Ascending aorta (tissue), 2 donors: ENCODE results near the gene C1orf185. TPM values are rescaled to one million over a fixed set of nuclear protein-coding genes. Genes with fewer than 3 reads are reported as not detected.

Source experiments
- DNase-seq, 2 donors: peaks; one replicate each; pipeline ENCODE4 v3.0.0-alpha.2; 2019; ENCODE audit warnings: low spot score in 2 of 2
- H3K27ac ChIP-seq, 2 donors: fragments of 200-600 bp; sonication (generic); one replicate each; pipeline ENCODE4 v1.5.1; 2016 to 2017; ENCODE audit warnings: mild to moderate bottlenecking in 1 of 2
- H3K27me3 ChIP-seq: fragments of 200-600 bp; sonication (generic); one replicate; pipeline ENCODE4 v1.5.1; 2017
- H3K36me3 ChIP-seq, 2 donors: fragments of 200-600 bp; sonication (generic); one replicate each; pipeline ENCODE4 v1.5.1; 2016
- H3K4me1 ChIP-seq, 2 donors: fragments of 200-600 bp; sonication (generic); one replicate each; pipeline ENCODE4 v1.5.1; 2016 to 2017; ENCODE audit warnings: mild to moderate bottlenecking in 1 of 2
- H3K4me3 ChIP-seq, 2 donors: fragments of 200-600 bp; sonication (generic); one replicate each; pipeline ENCODE4 v1.5.1; 2016 to 2017; ENCODE audit warnings: mild to moderate bottlenecking in 1 of 2
- H3K9me3 ChIP-seq, 2 donors: fragments of 200-600 bp; sonication (generic); one replicate each; pipeline ENCODE4 v1.5.1; 2016
- intact Hi-C: fragments of 100-400 bp; cut with DNase I; formaldehyde crosslinking; loops from one replicate; pipeline ENCODE4 v1.15.1; 2023
- total RNA-seq: library from RNA; depleted of rRNA; stranded (reverse); fragments of >200 nt; gene quantifications from one replicate; pipeline ENCODE4 v1.1.0, GENCODE V29; 2016
- TF ChIP-seq, protein P1 (sequence below), 3 experiments: fragments of 200-600 bp in 2 of 3; fragments of 450-650 bp in 1 of 3; sonication (generic) in 2 of 3; IDR thresholded peaks; one replicate each; pipeline ENCODE4 v1.5.1; 2016 to 2019; ENCODE audit warnings: antibody characterized with exemption in 3 of 3, mild to moderate bottlenecking in 1 of 3, moderate library complexity in 1 of 3

The C1orf185 gene
- total RNA-seq, 1 donor from 2014 or later: not detected

GRCh38 chr1:51086496-51087271 is 15.3 kb upstream of the C1orf185 start:
- H3K27me3 ChIP-seq: no peaks in the 10 kb centered on the region
- no peak for DNase-seq

DNA sequence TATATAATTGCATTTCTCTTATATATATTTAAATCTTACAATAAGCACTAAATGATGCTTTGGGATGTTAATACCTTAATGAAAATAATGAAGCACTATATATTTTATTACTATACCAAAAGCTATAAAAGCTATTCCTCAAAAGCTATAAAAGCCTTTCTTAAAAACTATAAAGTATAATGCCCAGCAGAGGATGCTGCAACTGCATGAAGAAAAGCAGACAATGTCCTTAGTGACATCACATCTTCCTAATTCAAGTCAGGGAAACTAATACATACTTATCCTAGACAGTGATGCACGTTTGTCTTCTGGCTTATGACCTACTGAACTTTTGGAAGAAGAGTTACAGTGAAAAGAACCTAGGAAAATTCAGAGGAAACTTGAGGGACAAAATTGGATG is 13.6 kb upstream of the C1orf185 start:
- no peaks in the 10 kb centered on the region for H3K27me3 ChIP-seq
- DNase-seq: no peak
- no peaks in the 10 kb centered on the region for H3K9me3 ChIP-seq
- H3K4me1 ChIP-seq: no peaks in the 10 kb centered on the region
- TF ChIP-seq, protein P1, sequence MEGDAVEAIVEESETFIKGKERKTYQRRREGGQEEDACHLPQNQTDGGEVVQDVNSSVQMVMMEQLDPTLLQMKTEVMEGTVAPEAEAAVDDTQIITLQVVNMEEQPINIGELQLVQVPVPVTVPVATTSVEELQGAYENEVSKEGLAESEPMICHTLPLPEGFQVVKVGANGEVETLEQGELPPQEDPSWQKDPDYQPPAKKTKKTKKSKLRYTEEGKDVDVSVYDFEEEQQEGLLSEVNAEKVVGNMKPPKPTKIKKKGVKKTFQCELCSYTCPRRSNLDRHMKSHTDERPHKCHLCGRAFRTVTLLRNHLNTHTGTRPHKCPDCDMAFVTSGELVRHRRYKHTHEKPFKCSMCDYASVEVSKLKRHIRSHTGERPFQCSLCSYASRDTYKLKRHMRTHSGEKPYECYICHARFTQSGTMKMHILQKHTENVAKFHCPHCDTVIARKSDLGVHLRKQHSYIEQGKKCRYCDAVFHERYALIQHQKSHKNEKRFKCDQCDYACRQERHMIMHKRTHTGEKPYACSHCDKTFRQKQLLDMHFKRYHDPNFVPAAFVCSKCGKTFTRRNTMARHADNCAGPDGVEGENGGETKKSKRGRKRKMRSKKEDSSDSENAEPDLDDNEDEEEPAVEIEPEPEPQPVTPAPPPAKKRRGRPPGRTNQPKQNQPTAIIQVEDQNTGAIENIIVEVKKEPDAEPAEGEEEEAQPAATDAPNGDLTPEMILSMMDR (IDR thresholded peaks at IDR 0.05): no peak
- intact Hi-C loops: no loop called here
- H3K27ac ChIP-seq: no peak overlapping the region
- H3K36me3 ChIP-seq: no peaks in the 10 kb centered on the region
- no peak overlapping the region for H3K4me3 ChIP-seq

More at GRCh38 chr1:51086496-51087271, 15.3 kb upstream of the C1orf185 start:
- H3K36me3 ChIP-seq: no peaks in the 10 kb centered on the region
- TF ChIP-seq, protein P1 (IDR thresholded peaks at IDR 0.05): no peak
- H3K27ac ChIP-seq: no peak overlapping the region
- no peaks in the 10 kb centered on the region for H3K9me3 ChIP-seq
- H3K4me1 ChIP-seq: no peaks in the 10 kb centered on the region
- intact Hi-C loops: no loop called here
- no peak overlapping the region for H3K4me3 ChIP-seq

DNA sequence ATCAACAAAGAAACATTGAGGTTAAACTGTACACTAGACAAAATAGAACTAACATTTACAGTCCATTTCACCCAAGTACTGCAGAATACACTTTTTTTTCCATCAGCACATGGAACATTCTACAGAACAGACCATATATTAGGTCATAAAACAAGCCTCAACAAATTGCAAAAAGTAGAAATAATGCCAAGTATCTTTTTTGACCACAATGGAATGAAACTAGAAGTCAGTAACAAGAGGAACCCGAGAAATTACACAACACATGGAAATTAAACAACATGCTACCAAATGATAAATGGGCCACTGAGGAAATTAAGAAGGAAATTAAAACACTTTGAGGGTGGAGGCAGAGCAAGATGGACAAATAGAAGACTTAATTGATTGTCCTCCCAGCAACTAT is 8.4 kb upstream of the C1orf185 start:
- intact Hi-C loops: no loop called here
- Histone ChIP-seq H3K27me3 (no peaks in the 10 kb centered on the region), H3K9me3 (no peaks in the 10 kb centered on the region), H3K36me3 (no peaks in the 10 kb centered on the region), H3K27ac (no peak overlapping the region), H3K4me3 (no peak overlapping the region), H3K4me1 (no peaks in the 10 kb centered on the region)
- DNase-seq: no peak
- TF ChIP-seq, protein P1 (IDR thresholded peaks at IDR 0.05): no peak

- intact Hi-C loops: no loop called here
- Histone ChIP-seq H3K27me3 (no peaks in the 10 kb centered on the region), H3K4me3 (no peak overlapping the region), H3K4me1 (no peaks in the 10 kb centered on the region), H3K27ac (no peak overlapping the region), H3K9me3 (no peaks in the 10 kb centered on the region), H3K36me3 (no peaks in the 10 kb centered on the region)
- TF ChIP-seq, protein P1 (IDR thresholded peaks at IDR 0.05): no peak
- no peak for DNase-seq
Measured at GRCh38 chr1:51097171-51097570, 4.9 kb upstream of the C1orf185 start.

GRCh38 chr1:51100264-51100880 is 1.7 kb upstream of the C1orf185 start:
- intact Hi-C loops: no loop called here
- Histone ChIP-seq H3K9me3 (no peaks in the 10 kb centered on the region), H3K4me3 (no peak overlapping the region), H3K4me1 (no peaks in the 10 kb centered on the region), H3K36me3 (no peaks in the 10 kb centered on the region), H3K27me3 (no peaks in the 10 kb centered on the region), H3K27ac (no peak overlapping the region)
- no peak for DNase-seq
- TF ChIP-seq, protein P1 (IDR thresholded peaks at IDR 0.05): no peak
